IPS-NIHi7 (cell line): Measurements from ENCODE around the gene PCDHGA7.
"Not testable (repeated sequence)": the region's sequence is repeated elsewhere in the genome, so short reads cannot be mapped to it uniquely, and the experiment has no call there.

Experiments
- DNase-seq: peaks from one replicate; pipeline ENCODE4 v3.0.0; 2012; ENCODE audit warnings: mixed read lengths; ENCODE audit errors: extremely low spot score

PCDHGA7 gene

GRCh38 chr5:141430332-141431113 lies 48.0 kb downstream of the PCDHGA7 start, which contains the start of gene PCDHGA12:
Gene PCDHGA12 (plus strand): TSS chr5:141430507. CDS start chr5:141430760, 253 bp downstream.
- DNase-seq: no peak

- no peak for DNase-seq
Observed at GRCh38 chr5:141431286-141431685, 48.7 kb downstream of the PCDHGA7 start.

DNA sequence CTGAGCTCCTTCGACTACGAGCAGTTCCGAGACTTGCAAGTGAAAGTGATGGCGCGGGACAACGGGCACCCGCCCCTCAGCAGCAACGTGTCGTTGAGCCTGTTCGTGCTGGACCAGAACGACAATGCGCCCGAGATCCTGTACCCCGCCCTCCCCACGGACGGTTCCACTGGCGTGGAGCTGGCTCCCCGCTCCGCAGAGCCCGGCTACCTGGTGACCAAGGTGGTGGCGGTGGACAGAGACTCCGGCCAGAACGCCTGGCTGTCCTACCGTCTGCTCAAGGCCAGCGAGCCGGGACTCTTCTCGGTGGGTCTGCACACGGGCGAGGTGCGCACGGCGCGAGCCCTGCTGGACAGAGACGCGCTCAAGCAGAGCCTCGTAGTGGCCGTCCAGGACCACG lies 49.8 kb downstream of the PCDHGA7 start:
- not testable (repeated sequence) for DNase-seq

GRCh38 chr5:141432726-141433125 lies 50.2 kb downstream of the PCDHGA7 start:
- DNase-seq: not testable (repeated sequence)

DNA sequence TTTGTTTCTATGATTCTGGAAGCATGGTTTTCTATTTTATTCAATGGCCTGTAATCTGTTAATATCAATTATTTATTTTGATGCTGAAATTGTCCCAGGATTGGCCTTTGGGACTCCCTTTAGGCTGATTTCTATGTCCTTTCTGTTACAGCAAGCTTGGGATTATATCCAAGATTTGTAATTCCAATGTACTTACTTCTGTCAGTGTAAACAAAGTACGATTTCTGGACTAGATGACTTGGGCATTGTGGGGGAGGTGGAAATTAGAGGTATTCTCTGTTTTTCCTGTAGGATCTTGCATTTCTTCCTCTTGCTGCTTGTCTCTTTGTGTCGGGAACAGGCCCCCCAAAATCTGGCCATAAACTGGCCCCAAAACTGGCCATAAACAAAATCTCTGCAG lies 51.5 kb downstream of the PCDHGA7 start:
- DNase-seq: no peak
